MM.1S (cell line): ENCODE results near the gene SORCS2.

Source experiments
- DNase-seq: peaks from one replicate; pipeline ENCODE4 v3.0.0-alpha.2; 2015
- H2AFZ ChIP-seq: fragments of 300-600 bp; sonication (generic); 2 replicates; pipeline ENCODE4 v1.6.0; 2016; ENCODE audit warnings: antibody characterized with exemption, low read length
- H3F3A ChIP-seq: fragments of 300-600 bp; sonication (generic); 2 replicates; pipeline ENCODE4 v1.6.1; 2016; ENCODE audit warnings: mild to moderate bottlenecking, antibody characterized with exemption, low read length, moderate library complexity, mixed read lengths; ENCODE audit not compliant: insufficient read depth
- H3K27ac ChIP-seq: fragments of 300-600 bp; sonication (generic); 2 replicates; pipeline ENCODE4 v1.5.1; 2016; ENCODE audit warnings: mild to moderate bottlenecking, low read length
- H3K27me3 ChIP-seq: fragments of 300-600 bp; sonication (generic); replicated peaks from 2 replicates; pipeline ENCODE4 v1.6.0; 2016; ENCODE audit warnings: low read length; ENCODE audit not compliant: insufficient read depth
- H3K36me3 ChIP-seq: fragments of 300-600 bp; sonication (generic); replicated peaks from 2 replicates; pipeline ENCODE4 v1.6.1; 2016; ENCODE audit warnings: mild to moderate bottlenecking, low read length, mixed read lengths; ENCODE audit not compliant: insufficient read depth
- H3K4me1 ChIP-seq: fragments of 300-600 bp; sonication (generic); 2 replicates; pipeline ENCODE4 v1.6.1; 2016; ENCODE audit warnings: low read length, mixed read lengths
- H3K4me2 ChIP-seq: fragments of 300-600 bp; sonication (generic); 2 replicates; pipeline ENCODE4 v1.6.0; 2016; ENCODE audit warnings: low read depth, low read length
- H3K4me3 ChIP-seq: fragments of 300-600 bp; sonication (generic); 2 replicates; pipeline ENCODE4 v1.5.1; 2016; ENCODE audit warnings: low read length, mixed read lengths
- H3K79me2 ChIP-seq: fragments of 300-600 bp; sonication (generic); 2 replicates; pipeline ENCODE4 v1.6.1; 2016; ENCODE audit warnings: mixed run types, low read length, mixed read lengths
- H3K9ac ChIP-seq: fragments of 300-600 bp; sonication (generic); 2 replicates; pipeline ENCODE4 v1.6.1; 2016; ENCODE audit warnings: low read length, mixed read lengths
- H3K9me2 ChIP-seq: fragments of 300-600 bp; sonication (generic); replicated peaks from 2 replicates; pipeline ENCODE4 v1.6.1; 2016; ENCODE audit warnings: mild to moderate bottlenecking, low read length, mixed read lengths; ENCODE audit not compliant: insufficient read depth
- H3K9me3 ChIP-seq: fragments of 300-600 bp; sonication (generic); replicated peaks from 2 replicates; pipeline ENCODE4 v1.6.1; 2016; ENCODE audit warnings: mild to moderate bottlenecking, low read length, mixed read lengths; ENCODE audit not compliant: insufficient read depth
- H4K20me1 ChIP-seq: fragments of 300-600 bp; sonication (generic); 2 replicates; pipeline ENCODE4 v1.6.1; 2016; ENCODE audit warnings: mild to moderate bottlenecking, low read length, moderate library complexity, mixed read lengths; ENCODE audit not compliant: insufficient read depth
- EZH2 ChIP-seq: fragments of 300-600 bp; sonication (generic); optimal IDR thresholded peaks from 2 replicates; pipeline ENCODE3; 2017; ENCODE audit warnings: low read depth, mild to moderate bottlenecking, antibody characterized with exemption, low read length, mixed read lengths
- EZH2phosphoT487 ChIP-seq: fragments of 300-600 bp; sonication (generic); IDR thresholded peaks from 2 replicates; pipeline ENCODE4 v1.6.1; 2018; ENCODE audit warnings: antibody characterized with exemption, low read length
- TF ChIP-seq, protein P1 (sequence below): fragments of 300-600 bp; sonication (generic); IDR thresholded peaks from 2 replicates; pipeline ENCODE4 v1.5.1; 2016; ENCODE audit warnings: antibody characterized with exemption, low read length, mixed read lengths

SORCS2 gene

DNA sequence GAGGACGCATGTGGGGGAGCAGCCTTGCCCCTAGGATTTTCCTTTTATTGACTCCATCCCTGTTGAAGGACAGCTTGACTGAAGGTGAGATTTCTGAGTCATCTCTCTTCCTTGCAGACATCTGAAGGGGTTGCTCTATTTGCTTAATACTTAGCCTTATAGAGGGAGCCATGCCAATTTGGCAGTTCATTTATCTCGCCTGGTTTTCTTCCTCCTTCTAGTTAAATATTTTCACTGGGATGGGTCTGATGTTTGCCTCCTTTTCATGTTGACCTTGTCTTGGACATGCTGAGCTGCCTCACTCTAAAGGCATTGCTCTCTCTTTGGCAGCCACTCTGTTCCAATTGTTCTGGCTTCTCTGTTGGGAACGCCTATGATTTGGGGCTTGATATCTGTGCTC, 393.4 kb downstream of the SORCS2 start:
- H3K36me3 ChIP-seq: no peaks in the 10 kb centered on the region
- no peaks in the 10 kb centered on the region for H3K9me2 ChIP-seq
- TF ChIP-seq, protein P1, sequence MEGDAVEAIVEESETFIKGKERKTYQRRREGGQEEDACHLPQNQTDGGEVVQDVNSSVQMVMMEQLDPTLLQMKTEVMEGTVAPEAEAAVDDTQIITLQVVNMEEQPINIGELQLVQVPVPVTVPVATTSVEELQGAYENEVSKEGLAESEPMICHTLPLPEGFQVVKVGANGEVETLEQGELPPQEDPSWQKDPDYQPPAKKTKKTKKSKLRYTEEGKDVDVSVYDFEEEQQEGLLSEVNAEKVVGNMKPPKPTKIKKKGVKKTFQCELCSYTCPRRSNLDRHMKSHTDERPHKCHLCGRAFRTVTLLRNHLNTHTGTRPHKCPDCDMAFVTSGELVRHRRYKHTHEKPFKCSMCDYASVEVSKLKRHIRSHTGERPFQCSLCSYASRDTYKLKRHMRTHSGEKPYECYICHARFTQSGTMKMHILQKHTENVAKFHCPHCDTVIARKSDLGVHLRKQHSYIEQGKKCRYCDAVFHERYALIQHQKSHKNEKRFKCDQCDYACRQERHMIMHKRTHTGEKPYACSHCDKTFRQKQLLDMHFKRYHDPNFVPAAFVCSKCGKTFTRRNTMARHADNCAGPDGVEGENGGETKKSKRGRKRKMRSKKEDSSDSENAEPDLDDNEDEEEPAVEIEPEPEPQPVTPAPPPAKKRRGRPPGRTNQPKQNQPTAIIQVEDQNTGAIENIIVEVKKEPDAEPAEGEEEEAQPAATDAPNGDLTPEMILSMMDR: no peak
- TF ChIP-seq EZH2 (no peak), EZH2phosphoT487 (no peak)
- no peak overlapping the region for H3K9ac ChIP-seq
- H3K4me1 ChIP-seq: no peaks in the 10 kb centered on the region
- no peaks in the 10 kb centered on the region for H3K79me2 ChIP-seq
- no peaks in the 10 kb centered on the region for H3K9me3 ChIP-seq
- no peaks in the 10 kb centered on the region for H3F3A ChIP-seq
- H3K4me3 ChIP-seq: no peak overlapping the region
- no peak for DNase-seq
- H2AFZ ChIP-seq: no peak overlapping the region
- no peak overlapping the region for H3K27ac ChIP-seq
- no peak overlapping the region for H3K4me2 ChIP-seq
- peaks cover 82% of the 10 kb centered on the region for H3K27me3 ChIP-seq
- no peaks in the 10 kb centered on the region for H4K20me1 ChIP-seq

DNA sequence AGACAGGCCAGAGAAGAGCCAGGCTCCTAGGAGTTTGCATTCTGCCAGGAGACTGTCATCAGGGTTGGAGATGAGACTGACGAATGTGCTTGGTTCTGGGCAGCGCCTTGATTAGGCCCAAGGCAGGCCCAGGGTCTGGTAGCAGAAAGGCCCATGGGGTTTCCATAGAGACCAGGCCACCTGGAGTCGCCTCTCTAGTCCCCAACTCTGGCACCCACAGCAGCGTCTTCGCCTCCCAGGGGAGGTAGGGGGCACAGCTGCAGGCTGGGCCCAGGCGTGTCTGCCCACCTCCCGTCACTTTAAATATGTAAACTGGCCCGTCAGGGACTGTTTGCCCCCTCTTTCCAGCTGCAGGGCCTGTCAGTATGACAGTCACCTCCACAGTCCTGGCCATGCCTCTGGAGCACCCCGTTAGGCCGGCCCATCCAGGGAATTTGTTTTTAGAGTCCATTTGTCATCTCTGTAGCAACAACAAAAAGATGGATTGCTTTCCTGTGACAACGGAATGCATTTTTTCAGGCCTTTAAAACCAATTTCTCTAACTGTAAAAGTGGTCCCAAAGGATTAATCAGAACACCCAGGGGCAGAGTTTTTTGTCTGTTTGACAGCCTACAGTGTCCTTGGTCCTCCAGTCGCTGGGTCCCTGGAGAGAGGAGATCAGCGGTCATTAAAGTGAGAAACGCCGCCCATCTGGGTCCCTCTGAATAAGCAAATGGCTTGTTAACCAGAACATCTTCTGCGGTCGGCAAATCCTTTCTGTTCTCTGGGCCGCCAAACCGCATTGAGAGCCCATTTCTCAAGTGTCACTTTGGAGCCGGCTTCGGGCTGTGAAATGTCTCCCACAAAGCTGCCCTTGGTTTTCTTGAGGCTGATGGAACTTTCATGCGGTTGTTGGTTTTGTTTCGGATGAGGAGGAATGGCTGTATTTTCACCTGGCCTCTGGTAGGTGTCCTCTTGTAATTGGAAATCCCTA, 395.4 kb downstream of the SORCS2 start:
- Histone ChIP-seq H3K4me3 (no peak overlapping the region), H3K4me2 (no peak overlapping the region)
- TF ChIP-seq, protein P1: no peak
- TF ChIP-seq EZH2 (no peak), EZH2phosphoT487 (no peak)

DNA sequence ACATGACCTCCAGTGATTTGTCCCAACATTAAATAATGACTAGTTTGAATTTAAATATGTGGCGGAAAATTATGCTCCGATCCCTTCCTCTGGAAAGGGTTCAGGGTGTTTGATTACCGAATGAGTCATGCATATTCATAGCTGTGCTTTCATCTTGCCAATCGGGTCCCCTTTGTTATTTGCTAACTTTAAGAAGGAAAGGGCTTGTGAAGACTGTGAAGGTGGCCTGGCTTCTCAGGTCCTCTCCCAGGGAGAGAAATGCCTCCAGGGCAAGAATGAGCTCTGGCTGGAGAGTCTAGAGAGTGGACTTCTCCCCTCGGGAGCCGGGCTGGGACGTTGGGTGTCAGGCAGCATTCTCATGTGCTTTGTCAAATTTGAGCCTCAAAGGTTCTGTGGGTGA, 397.9 kb downstream of the SORCS2 start:
- Histone ChIP-seq H3F3A (no peaks in the 10 kb centered on the region), H3K9ac (no peak overlapping the region), H3K4me2 (no peak overlapping the region), H3K4me1 (no peaks in the 10 kb centered on the region), H3K36me3 (no peaks in the 10 kb centered on the region), H4K20me1 (no peaks in the 10 kb centered on the region), H2AFZ (no peak overlapping the region), H3K79me2 (no peaks in the 10 kb centered on the region), H3K9me2 (no peaks in the 10 kb centered on the region), H3K27me3 (peaks cover 97% of the 10 kb centered on the region), H3K27ac (no peak overlapping the region), H3K4me3 (no peak overlapping the region), H3K9me3 (no peaks in the 10 kb centered on the region)
- TF ChIP-seq EZH2phosphoT487: no peak
- TF ChIP-seq, protein P1: no peak
- TF ChIP-seq EZH2: no peak
- DNase-seq: no peak

More for the DNA sequence above, 395.4 kb downstream of the SORCS2 start:
- no peak overlapping the region for H3K9ac ChIP-seq
- H3K27ac ChIP-seq: no peak overlapping the region
- no peaks in the 10 kb centered on the region for H3F3A ChIP-seq
- H3K9me3 ChIP-seq: no peaks in the 10 kb centered on the region
- no peak overlapping the region for H2AFZ ChIP-seq
- H3K4me1 ChIP-seq: no peaks in the 10 kb centered on the region
- DNase-seq: no peak
- no peaks in the 10 kb centered on the region for H3K79me2 ChIP-seq
- no peaks in the 10 kb centered on the region for H4K20me1 ChIP-seq
- no peaks in the 10 kb centered on the region for H3K9me2 ChIP-seq
- H3K36me3 ChIP-seq: no peaks in the 10 kb centered on the region
- peaks cover 90% of the 10 kb centered on the region for H3K27me3 ChIP-seq
